K562 (cell line): ENCODE measurements around the gene FSTL3. TPM values are rescaled to one million over a fixed set of nuclear protein-coding genes. Genes with fewer than 3 reads are reported as not detected.

ENCODE experiments used
- ARID4B ChIP-seq: sonication (generic); formaldehyde crosslinking; IDR thresholded peaks from 2 replicates; pipeline ENCODE4 v1.8.0; 2022; ENCODE audit warnings: mild to moderate bottlenecking, missing genetic modification reagents
- CHD1 ChIP-seq: fragments of 200-600 bp; sonication (generic); IDR thresholded peaks from one replicate; pipeline ENCODE4 v1.6.1; 2012; ENCODE audit warnings: mild to moderate bottlenecking, moderate library complexity, low read length, inconsistent platforms
- CREB3L1 ChIP-seq: fragments of 450-650 bp; IDR thresholded peaks from 2 replicates; pipeline ENCODE4 v1.6.1; 2014; ENCODE audit warnings: low read depth, mild to moderate bottlenecking, moderate library complexity, borderline replicate concordance
- NKRF ChIP-seq: fragments of 450-650 bp; IDR thresholded peaks from 2 replicates; pipeline ENCODE4 v1.6.1; 2016; ENCODE audit warnings: borderline replicate concordance
- SAP30 ChIP-seq: fragments of 200-600 bp; sonication (generic); IDR thresholded peaks from 2 replicates; pipeline ENCODE4 v1.6.1; 2012; ENCODE audit warnings: borderline replicate concordance, low read depth, mild to moderate bottlenecking, moderate library complexity, low read length, control low read depth, inconsistent platforms; ENCODE audit not compliant: insufficient read depth, poor library complexity, severe bottlenecking
- SRSF3 ChIP-seq: fragments of 200-400 bp; formaldehyde crosslinking; IDR thresholded peaks from 2 replicates; pipeline ENCODE4 v1.6.1; 2016; ENCODE audit warnings: mild to moderate bottlenecking, low read length, moderate library complexity; ENCODE audit not compliant: insufficient read depth
- UBTF ChIP-seq, 2 experiments: IDR thresholded peaks; 2 replicates each; pipeline ENCODE4 v1.6.1; 2012; ENCODE audit warnings: improper control_type of control experiment in 2 of 2, low read depth in 2 of 2, low read length in 2 of 2, borderline replicate concordance in 1 of 2
- XRCC5 ChIP-seq: fragments of 200-400 bp; formaldehyde crosslinking; IDR thresholded peaks from 2 replicates; pipeline ENCODE4 v1.6.1; 2017; ENCODE audit warnings: low read depth, mild to moderate bottlenecking, low read length
- ZNF592 ChIP-seq: fragments of 450-650 bp; IDR thresholded peaks from 2 replicates; pipeline ENCODE4 v1.6.1; 2017; ENCODE audit warnings: antibody characterized with exemption, mild to moderate bottlenecking
- polyA plus RNA-seq, 8 experiments: library from polyadenylated mRNA; depleted of rRNA in 4 of 8; stranded (reverse) in 5 of 8; unstranded in 3 of 8; fragments of >200 nt; fragmentation: Nextera tagmentation in 2 of 8; fragmentation: Illumina TruSeq in 1 of 8; extraction: Ambion mirVana in 2 of 8; extraction: Trizol in 1 of 8; gene quantifications; 2 replicates each; pipeline versions ENCODE4 v1.2.1 to v1.2.3, GENCODE V29; 2011 to 2014; ENCODE audit warnings: inconsistent platforms in 1 of 8, missing spikeins in 1 of 8
- total RNA-seq, 7 experiments: library from RNA; depleted of rRNA in 6 of 7; stranded (reverse); fragments of >200 nt in 6 of 7; fragmentation: Illumina TruSeq in 2 of 7; extraction: Trizol in 2 of 7; gene quantifications; 2 replicates each; pipeline versions ENCODE4 v1.2.1 to v1.2.3, GENCODE V29; 2011 to 2021; ENCODE audit warnings: low replicate concordance in 1 of 7

FSTL3 gene
- total and polyA plus RNA-seq, 9 of the 15 experiments (the other 6 are each of a cell fraction or from before 2014, with no cell fraction given) = 0.35 to 6.8 (median 4.2) TPM; not detected in 1

- 0 out of 4 replicates have a peak, but pooled peaks of 1 of the 2 experiments have one; percentile 47 for TF ChIP-seq UBTF (IDR thresholded peaks at IDR 0.05; ENCODE audit: borderline replicate concordance in 1 of 2, low read depth in 2 of 2, low read length in 2 of 2)
- 0 out of 2 replicates have a peak, but pooled peaks have one; percentile 23 for TF ChIP-seq XRCC5
- TF ChIP-seq SRSF3 = no peak
- peak; percentile 59 for TF ChIP-seq ZNF592
- 0 out of 2 replicates have a peak, but pooled peaks have one; percentile 18 for TF ChIP-seq CREB3L1
- peak; percentile 66 for TF ChIP-seq SAP30
- peak; percentile 80; the same call in 1 of the 2 replicates for TF ChIP-seq NKRF
- TF ChIP-seq CHD1 = peak; percentile 96
- peak; percentile 52 for TF ChIP-seq ARID4B (CRISPR knock-in tag)
Measured at GRCh38 chr19:662207-662961, 13.8 kb upstream of the FSTL3 start (continued).
